SK-N-SH (cell line): Measurements from ENCODE around the gene MZF1. TPM values are rescaled to one million over a fixed set of nuclear protein-coding genes. Genes with fewer than 3 reads are reported as not detected.
"Not testable (repeated sequence)": the region's sequence is repeated elsewhere in the genome, so short reads cannot be mapped to it uniquely, and the experiment has no call there.

Experiments
- CTCF ChIA-PET: fragments of 300-600, 350-600 bp; formaldehyde crosslinking; extraction: SDS; loops from one replicate; lab custom pipeline; 2021; lab: Yijun Ruan, JAX
- POLR2A ChIA-PET: fragments of 350-600 bp; sonication (Branson Sonifier 250); formaldehyde crosslinking; extraction: SDS; loops from one replicate; lab custom pipeline; 2020; ENCODE audit warnings: antibody characterized with exemption, inconsistent platforms; lab: Yijun Ruan, JAX
- DNase-seq: peaks from one replicate; pipeline ENCODE4 v3.0.0; 2012
- H2AFZ ChIP-seq: fragments of 200-600 bp; sonication (generic); 2 replicates; pipeline ENCODE4 v1.8.1; 2016; ENCODE audit warnings: antibody characterized with exemption, mild to moderate bottlenecking, low read depth
- H3F3A ChIP-seq: fragments of 200-600 bp; sonication (generic); replicated peaks from 2 replicates; pipeline ENCODE3; 2016; ENCODE audit warnings: antibody characterized with exemption, mild to moderate bottlenecking; ENCODE audit not compliant: insufficient read depth
- H3K27ac ChIP-seq, 2 experiments: fragments of 200-500 bp in 1 of 2; fragments of 200-600 bp in 1 of 2; sonication (Bioruptor generic) in 1 of 2; sonication (generic), shearing (Covaris generic) in 1 of 2; 2 replicates each; pipeline versions ENCODE4 v1.5.1 to v1.6.1; 2014 to 2016; ENCODE audit warnings: low read depth in 2 of 2, inconsistent platforms in 1 of 2, low read length in 1 of 2, mild to moderate bottlenecking in 1 of 2, mixed read lengths in 1 of 2
- H3K27me3 ChIP-seq: fragments of 200-600 bp; sonication (generic), shearing (Covaris generic); 2 replicates; pipeline ENCODE4 v1.6.1; 2016; ENCODE audit warnings: mixed run types; ENCODE audit not compliant: insufficient read depth
- H3K36me3 ChIP-seq, 2 experiments: fragments of 200-500 bp in 1 of 2; fragments of 200-600 bp in 1 of 2; sonication (Bioruptor generic) in 1 of 2; sonication (generic) in 1 of 2; replicated peaks in 1 of 2; 2 replicates each; pipeline versions ENCODE3 to v1.5.1; 2014 to 2016; ENCODE audit warnings: low read length in 1 of 2, mild to moderate bottlenecking in 1 of 2; ENCODE audit not compliant: insufficient read depth in 2 of 2, control insufficient read depth in 1 of 2
- H3K4me1 ChIP-seq, 2 experiments: fragments of 200-500 bp in 1 of 2; fragments of 200-600 bp in 1 of 2; sonication (Bioruptor generic) in 1 of 2; sonication (generic), shearing (Covaris generic) in 1 of 2; 2 replicates each; pipeline versions ENCODE4 v1.5.1 to v1.6.1; 2014 to 2016; ENCODE audit warnings: low read depth in 1 of 2, low read length in 1 of 2, mixed run types in 1 of 2; ENCODE audit not compliant: insufficient read depth in 2 of 2, control insufficient read depth in 1 of 2
- H3K4me2 ChIP-seq: fragments of 200-600 bp; sonication (generic), shearing (Covaris generic); 2 replicates; pipeline ENCODE4 v1.6.1; 2017; ENCODE audit warnings: mixed run types
- H3K4me3 ChIP-seq, 2 experiments: fragments of 200-500 bp in 1 of 2; fragments of 200-600 bp in 1 of 2; sonication (Bioruptor generic) in 1 of 2; sonication (generic), shearing (Covaris generic) in 1 of 2; 2 replicates each; pipeline versions ENCODE4 v1.5.1 to v1.8.1; 2014 to 2016; ENCODE audit warnings: low read depth in 2 of 2, inconsistent platforms in 1 of 2, low read length in 1 of 2, mild to moderate bottlenecking in 1 of 2, mixed read lengths in 1 of 2, moderate library complexity in 1 of 2
- H3K79me2 ChIP-seq: fragments of 200-600 bp; sonication (generic); 2 replicates; pipeline ENCODE4 v1.8.1; 2017; ENCODE audit warnings: mild to moderate bottlenecking; ENCODE audit not compliant: insufficient read depth
- H3K9ac ChIP-seq: fragments of 200-600 bp; sonication (generic); 2 replicates; pipeline ENCODE4 v1.6.1; 2017; ENCODE audit warnings: mixed run types
- H3K9me2 ChIP-seq: fragments of 200-600 bp; sonication (generic); 2 replicates; pipeline ENCODE4 v1.6.1; 2017; ENCODE audit warnings: mixed run types
- H3K9me3 ChIP-seq: fragments of 200-600 bp; sonication (generic); 2 replicates; pipeline ENCODE4 v1.6.1; 2017; ENCODE audit warnings: mixed run types, mild to moderate bottlenecking, moderate library complexity
- H4K20me1 ChIP-seq: fragments of 200-600 bp; sonication (generic); 2 replicates; pipeline ENCODE4 v1.6.1; 2017; ENCODE audit warnings: mild to moderate bottlenecking, mixed run types; ENCODE audit not compliant: insufficient read depth
- EZH2phosphoT487 ChIP-seq: fragments of 200-600 bp; sonication (generic); IDR thresholded peaks from 2 replicates; pipeline ENCODE4 v1.6.1; 2017; ENCODE audit warnings: low read depth, mixed run types, mild to moderate bottlenecking, antibody characterized with exemption, moderate library complexity, borderline replicate concordance
- FOSL2 ChIP-seq: IDR thresholded peaks from 2 replicates; pipeline ENCODE4 v1.4.0; 2012; ENCODE audit warnings: low read depth, mild to moderate bottlenecking, moderate library complexity, borderline replicate concordance
- GABPA ChIP-seq: IDR thresholded peaks from 2 replicates; pipeline ENCODE4 v1.4.0; 2012; ENCODE audit warnings: low read depth, mild to moderate bottlenecking
- GATA2 ChIP-seq: sonication (generic); formaldehyde crosslinking; IDR thresholded peaks from 2 replicates; pipeline ENCODE4 v1.5.0; 2020; ENCODE audit warnings: mild to moderate bottlenecking, missing genetic modification reagents
- JUND ChIP-seq: IDR thresholded peaks from 2 replicates; pipeline ENCODE4 v1.4.0; 2012
- MAX ChIP-seq: IDR thresholded peaks from 2 replicates; pipeline ENCODE4 v1.4.0; 2012; ENCODE audit warnings: low read depth
- NFIC ChIP-seq: IDR thresholded peaks from 2 replicates; pipeline ENCODE4 v1.4.0; 2012; ENCODE audit warnings: borderline replicate concordance
- POLR2AphosphoS5 ChIP-seq: IDR thresholded peaks from 2 replicates; pipeline ENCODE4 v1.6.1; 2012; ENCODE audit warnings: low read depth, low read length
- RAD21 ChIP-seq: IDR thresholded peaks from 2 replicates; pipeline ENCODE4 v1.6.1; 2012; ENCODE audit warnings: mild to moderate bottlenecking, low read length
- RXRA ChIP-seq: IDR thresholded peaks from 2 replicates; pipeline ENCODE4 v1.4.0; 2012; ENCODE audit warnings: low read depth, mild to moderate bottlenecking, borderline replicate concordance
- SIN3A ChIP-seq: IDR thresholded peaks from 2 replicates; pipeline ENCODE4 v1.6.1; 2012; ENCODE audit warnings: low read depth, mild to moderate bottlenecking, low read length, moderate library complexity, borderline replicate concordance
- TAF1 ChIP-seq: IDR thresholded peaks from 2 replicates; pipeline ENCODE4 v1.6.1; 2012; ENCODE audit warnings: low read depth, mild to moderate bottlenecking, low read length, moderate library complexity, borderline replicate concordance
- USF1 ChIP-seq: IDR thresholded peaks from 2 replicates; pipeline ENCODE4 v1.4.0; 2012; ENCODE audit warnings: low read depth, borderline replicate concordance
- YY1 ChIP-seq: IDR thresholded peaks from 2 replicates; pipeline ENCODE4 v1.4.0; 2012; ENCODE audit warnings: low read depth, mild to moderate bottlenecking
- ZBTB33 ChIP-seq: IDR thresholded peaks from 2 replicates; pipeline ENCODE4 v1.4.0; 2012; ENCODE audit warnings: low read depth, borderline replicate concordance
- WGBS: methylation state at CpG from one replicate; pipeline ENCODE4 v1.1.6; 2017; ENCODE audit warnings: low lambda C conversion rate; 5-methylcytosine and 5-hydroxymethylcytosine counted together
- polyA plus RNA-seq, 3 experiments: library from polyadenylated mRNA; depleted of rRNA; stranded (reverse); fragments of >200 nt; gene quantifications; 2 replicates each; pipeline ENCODE4 v1.2.3, GENCODE V29; 2012

MZF1 gene
- polyA plus RNA-seq, 1 of the 3 experiments (the other 2 are of a cell fraction) = 31.8 TPM

- TF ChIP-seq ZBTB33 = 0 out of 2 replicates have a peak, but pooled peaks have one; percentile 57
- H3K36me3 ChIP-seq, H3K4me2 ChIP-seq, H3K4me3 ChIP-seq, CTCF ChIA-PET, H2AFZ ChIP-seq, H3K27me3 ChIP-seq, H3K79me2 ChIP-seq, H3F3A ChIP-seq, POLR2A ChIA-PET, H4K20me1 ChIP-seq, H3K9ac ChIP-seq, H3K27ac ChIP-seq, DNase-seq, H3K9me2 ChIP-seq, H3K4me1 ChIP-seq, H3K9me3 ChIP-seq: not testable (repeated sequence)
- WGBS = 33% methylated on average over 1 of the region's 28 CpGs
Measured at GRCh38 chr19:58607213-58607612, 34.1 kb upstream of the MZF1 start.

- CTCF ChIA-PET, DNase-seq, H3K4me2 ChIP-seq, H3K4me3 ChIP-seq, H3K9ac ChIP-seq, H3K36me3 ChIP-seq, H3K4me1 ChIP-seq, H3K27me3 ChIP-seq, H4K20me1 ChIP-seq, POLR2A ChIA-PET, H2AFZ ChIP-seq, H3K9me3 ChIP-seq, H3K79me2 ChIP-seq, H3K9me2 ChIP-seq, H3F3A ChIP-seq, H3K27ac ChIP-seq: not testable (repeated sequence)
- no CpG with 5 or more reads among the region's 62 CpGs for WGBS
Measured at GRCh38 chr19:58606251-58606896, 33.2 kb upstream of the MZF1 start.

GRCh38 chr19:58586133-58586765, 13.1 kb upstream of the MZF1 start:
- Histone ChIP-seq H4K20me1 (no peaks in the 10 kb centered on the region), H3K9me3 (no peaks in the 10 kb centered on the region), H3K9me2 (no peaks in the 10 kb centered on the region), H3K36me3 (peaks cover 12 to 17% of the 10 kb centered on the region in 2 experiments), H3F3A (peaks cover 9% of the 10 kb centered on the region), H3K27me3 (no peaks in the 10 kb centered on the region), H3K4me2 (no peak overlapping the region), H3K4me1 (peaks cover 0 to 6% of the 10 kb centered on the region in 2 experiments; a peak in 1 of 4 replicates), H3K9ac (no peak overlapping the region), H3K79me2 (peaks cover 14% of the 10 kb centered on the region; the same call in 1 of the 2 replicates), H2AFZ (no peak overlapping the region), H3K4me3 (no peak overlapping the region), H3K27ac (peak overlapping the region; percentile 3 to 59; a peak in 2 of 4 replicates)
- WGBS = no CpG with 5 or more reads among the region's 4 CpGs
- ChIA-PET POLR2A (no interaction called here), CTCF (no interaction called here)
- no peak for DNase-seq
- TF ChIP-seq ZBTB33 = no peak
- no peak for TF ChIP-seq GABPA
- TF ChIP-seq TAF1 = no peak
- no peak for TF ChIP-seq MAX
- TF ChIP-seq POLR2AphosphoS5 = no peak
- TF ChIP-seq USF1 = no peak
- no peak for TF ChIP-seq RAD21
- no peak for TF ChIP-seq RXRA
- no peak for TF ChIP-seq SIN3A
- no peak for TF ChIP-seq NFIC
- no peak for TF ChIP-seq FOSL2
- TF ChIP-seq GATA2 (CRISPR knock-in tag) = no peak
- TF ChIP-seq EZH2phosphoT487 = no peak
- TF ChIP-seq YY1 = no peak
- no peak for TF ChIP-seq JUND
